Testis (tissue), 3 donors: ENCODE measurements around the gene DLG2. TPM values are rescaled to one million over a fixed set of nuclear protein-coding genes. Genes with fewer than 3 reads are reported as not detected.

Experiments
- DNase-seq: peaks from one replicate; pipeline ENCODE4 v3.0.0-alpha.2; 2019
- H3K27ac ChIP-seq, 2 donors: fragments of 200-600 bp; sonication (generic); one replicate each; pipeline ENCODE4 v1.5.1; 2019
- H3K27me3 ChIP-seq: fragments of 200-600 bp; sonication (generic); one replicate; pipeline ENCODE4 v1.5.1; 2019
- H3K36me3 ChIP-seq: fragments of 200-600 bp; sonication (generic); one replicate; pipeline ENCODE4 v1.5.1; 2017; ENCODE audit warnings: low read depth; ENCODE audit errors: missing control alignments
- H3K4me1 ChIP-seq: fragments of 200-600 bp; sonication (generic); one replicate; pipeline ENCODE4 v1.5.1; 2019
- H3K4me3 ChIP-seq, 2 donors: fragments of 200-600 bp; sonication (generic); one replicate each; pipeline ENCODE4 v1.5.1; 2017 to 2019
- H3K9me3 ChIP-seq: fragments of 200-600 bp; sonication (generic); one replicate; pipeline ENCODE4 v1.5.1; 2017
- POLR2A ChIP-seq: fragments of 450-650 bp; IDR thresholded peaks from one replicate; pipeline ENCODE4 v1.6.1; 2017; ENCODE audit warnings: antibody characterized with exemption, mild to moderate bottlenecking, moderate library complexity
- WGBS, 2 donors: methylation state at CpG; one replicate each; pipeline ENCODE4 v1.1.5; 2018; 5-methylcytosine and 5-hydroxymethylcytosine counted together
- intact Hi-C: fragments of 100-400 bp; cut with DNase I; formaldehyde crosslinking; loops from one replicate; pipeline ENCODE4 v1.15.1; 2023; ENCODE audit warnings: low total_unique reads
- polyA plus RNA-seq: library from polyadenylated mRNA; stranded (reverse); fragments of 350-450 nt; fragmentation: Illumina TruSeq; extraction: RNeasy Lipid Tissue Mini Kit (QIAGEN cat#74804); gene quantifications from one replicate; pipeline ENCODE4 v1.2.3, GENCODE V29; 2014; ENCODE audit warnings: low read depth, low replicate concordance; ENCODE audit not compliant: insufficient read depth
- total RNA-seq, 2 donors: library from RNA; depleted of rRNA; stranded (reverse); fragments of >200 nt; gene quantifications; one replicate each; pipeline ENCODE4 v1.2.3, GENCODE V29; 2016
- TF ChIP-seq, protein P1 (sequence below), 3 experiments: fragments of 450-650 bp in 2 of 3; fragments of 200-600 bp in 1 of 3; sonication (generic) in 1 of 3; IDR thresholded peaks; one replicate each; pipeline ENCODE4 v1.5.1; 2016 to 2019; ENCODE audit warnings: antibody characterized with exemption in 3 of 3, mild to moderate bottlenecking in 2 of 3, moderate library complexity in 1 of 3

Gene DLG2
- total and polyA plus RNA-seq, 3 donors from 2014 or later: 13.8 to 23.0 (median 14.1) TPM

DNA sequence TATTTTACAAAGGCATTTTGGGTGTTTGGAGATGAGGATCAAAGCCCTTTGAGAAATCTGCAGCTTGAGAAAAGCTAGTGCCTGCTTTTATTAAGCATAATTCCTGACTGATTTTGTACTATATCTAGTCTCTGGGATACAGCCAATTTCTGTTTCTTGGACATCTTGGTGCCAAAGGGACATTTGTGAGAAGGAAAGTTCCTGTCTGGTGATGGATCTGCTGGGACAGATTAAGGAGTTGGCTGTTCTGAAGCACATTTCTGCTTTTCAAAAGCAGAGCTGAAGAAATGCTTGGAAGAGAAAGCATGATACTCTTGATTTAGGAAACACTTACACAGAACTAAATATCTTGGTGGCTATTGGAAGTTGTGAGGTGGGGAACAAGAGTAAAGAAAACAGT lies 2086.4 kb downstream of the DLG2 start:
- Histone ChIP-seq H3K27ac (no peak overlapping the region), H3K4me1 (no peaks in the 10 kb centered on the region), H3K9me3 (no peaks in the 10 kb centered on the region), H3K4me3 (no peak overlapping the region), H3K27me3 (no peaks in the 10 kb centered on the region), H3K36me3 (no peaks in the 10 kb centered on the region)
- TF ChIP-seq, protein P1, sequence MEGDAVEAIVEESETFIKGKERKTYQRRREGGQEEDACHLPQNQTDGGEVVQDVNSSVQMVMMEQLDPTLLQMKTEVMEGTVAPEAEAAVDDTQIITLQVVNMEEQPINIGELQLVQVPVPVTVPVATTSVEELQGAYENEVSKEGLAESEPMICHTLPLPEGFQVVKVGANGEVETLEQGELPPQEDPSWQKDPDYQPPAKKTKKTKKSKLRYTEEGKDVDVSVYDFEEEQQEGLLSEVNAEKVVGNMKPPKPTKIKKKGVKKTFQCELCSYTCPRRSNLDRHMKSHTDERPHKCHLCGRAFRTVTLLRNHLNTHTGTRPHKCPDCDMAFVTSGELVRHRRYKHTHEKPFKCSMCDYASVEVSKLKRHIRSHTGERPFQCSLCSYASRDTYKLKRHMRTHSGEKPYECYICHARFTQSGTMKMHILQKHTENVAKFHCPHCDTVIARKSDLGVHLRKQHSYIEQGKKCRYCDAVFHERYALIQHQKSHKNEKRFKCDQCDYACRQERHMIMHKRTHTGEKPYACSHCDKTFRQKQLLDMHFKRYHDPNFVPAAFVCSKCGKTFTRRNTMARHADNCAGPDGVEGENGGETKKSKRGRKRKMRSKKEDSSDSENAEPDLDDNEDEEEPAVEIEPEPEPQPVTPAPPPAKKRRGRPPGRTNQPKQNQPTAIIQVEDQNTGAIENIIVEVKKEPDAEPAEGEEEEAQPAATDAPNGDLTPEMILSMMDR (IDR thresholded peaks at IDR 0.05): no peak
- TF ChIP-seq POLR2A: no peak
- intact Hi-C loops: no loop called here
- no peak for DNase-seq

DNA sequence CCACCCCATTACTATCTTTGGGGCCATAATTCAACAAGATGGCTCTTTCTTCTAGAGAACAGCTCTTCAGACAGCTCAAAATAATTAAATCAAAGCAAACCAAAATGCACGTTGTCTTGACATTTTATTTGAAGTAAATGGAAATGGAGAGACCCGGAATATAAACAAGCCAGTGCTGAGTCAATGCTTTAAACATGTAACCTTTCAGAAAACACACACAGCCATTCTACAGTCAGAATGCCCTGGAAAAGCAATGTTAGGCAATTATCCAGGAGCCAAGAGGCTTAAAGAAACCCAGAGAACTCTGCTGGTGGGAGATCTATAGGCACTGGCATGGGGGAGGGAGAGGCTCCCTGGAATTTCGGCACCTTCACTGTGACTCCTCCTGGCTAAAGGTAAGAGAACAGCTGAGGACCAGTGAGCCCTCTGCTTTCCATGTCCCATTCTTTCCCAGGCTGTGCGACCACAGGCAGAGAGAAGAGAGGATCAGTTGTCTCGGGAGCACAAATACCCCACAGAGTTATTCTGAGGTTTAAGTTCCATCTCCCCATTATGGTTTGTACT lies 2086.9 kb downstream of the DLG2 start:
- no peaks in the 10 kb centered on the region for H3K27me3 ChIP-seq
- WGBS, 2 donors: 76 to 79% methylated on average over 5 of the region's 5 CpGs
- H3K4me3 ChIP-seq: no peak overlapping the region
- no peaks in the 10 kb centered on the region for H3K36me3 ChIP-seq
- H3K4me1 ChIP-seq: no peaks in the 10 kb centered on the region
- no peak for TF ChIP-seq POLR2A
- TF ChIP-seq, protein P1 (IDR thresholded peaks at IDR 0.05): no peak
- H3K27ac ChIP-seq: no peak overlapping the region
- intact Hi-C loops: no loop called here
- H3K9me3 ChIP-seq: no peaks in the 10 kb centered on the region
- DNase-seq: no peak

DNA sequence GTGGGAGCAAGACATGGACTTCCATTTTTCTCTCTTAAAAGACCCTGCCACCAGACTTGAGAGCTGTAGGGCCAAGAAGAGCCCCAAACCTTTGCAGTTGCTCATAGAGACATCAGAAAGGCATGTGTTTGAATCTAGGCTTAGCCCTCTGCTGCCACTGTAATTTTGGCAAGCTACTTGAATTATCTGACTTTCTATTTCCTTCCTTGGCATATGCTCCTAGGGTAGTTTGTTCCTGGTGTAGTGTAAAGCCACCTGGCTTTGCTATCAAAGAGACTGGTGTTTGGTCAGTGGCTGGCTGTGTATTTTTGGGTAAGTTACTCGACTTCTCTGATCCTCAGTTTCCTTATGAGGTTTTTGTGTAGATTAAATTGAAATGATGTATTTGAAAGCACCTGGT lies 2088.9 kb downstream of the DLG2 start:
- H3K4me3 ChIP-seq: no peak overlapping the region
- H3K27me3 ChIP-seq: no peaks in the 10 kb centered on the region
- H3K36me3 ChIP-seq: no peaks in the 10 kb centered on the region
- 86 to 96% methylated on average over 1 of the region's 1 CpG for WGBS, 2 donors
- intact Hi-C loops: no loop called here
- no peak overlapping the region for H3K27ac ChIP-seq
- DNase-seq: no peak
- H3K4me1 ChIP-seq: no peaks in the 10 kb centered on the region
- TF ChIP-seq, protein P1 (IDR thresholded peaks at IDR 0.05): no peak
- no peaks in the 10 kb centered on the region for H3K9me3 ChIP-seq

DNA sequence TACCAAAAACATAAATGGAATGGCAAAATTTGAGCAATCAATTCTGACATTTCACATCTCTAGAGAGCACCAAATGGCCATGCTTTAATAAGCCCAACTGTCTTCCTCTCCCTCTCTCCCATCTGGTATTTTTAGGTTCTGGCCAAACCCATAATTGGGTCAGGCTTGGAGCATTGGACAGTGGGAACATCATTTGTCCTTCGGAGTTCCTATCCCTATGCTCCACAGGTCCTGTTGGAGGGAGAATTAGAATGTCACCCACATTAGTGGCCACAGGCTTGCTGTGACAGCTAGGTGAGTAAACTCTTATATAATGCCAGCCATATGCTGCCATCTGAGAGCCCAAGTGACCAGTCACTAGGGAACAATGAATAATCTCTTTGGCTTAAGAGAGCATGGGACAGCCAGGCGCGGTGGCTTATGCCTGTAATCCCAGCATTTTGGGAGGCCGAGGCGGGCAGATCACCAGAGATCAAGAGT lies 2090.0 kb downstream of the DLG2 start:
- WGBS, 2 donors: 50 to 89% methylated on average over 1 to 5 of the region's 5 CpGs
- H3K4me3 ChIP-seq: no peak overlapping the region
- no peaks in the 10 kb centered on the region for H3K27me3 ChIP-seq
- H3K36me3 ChIP-seq: no peaks in the 10 kb centered on the region
- no peak for DNase-seq
- H3K27ac ChIP-seq: no peak overlapping the region
- no peaks in the 10 kb centered on the region for H3K9me3 ChIP-seq
- intact Hi-C loops: no loop called here
- no peaks in the 10 kb centered on the region for H3K4me1 ChIP-seq
- TF ChIP-seq, protein P1 (IDR thresholded peaks at IDR 0.05): no peak
- no peak for TF ChIP-seq POLR2A

DNA sequence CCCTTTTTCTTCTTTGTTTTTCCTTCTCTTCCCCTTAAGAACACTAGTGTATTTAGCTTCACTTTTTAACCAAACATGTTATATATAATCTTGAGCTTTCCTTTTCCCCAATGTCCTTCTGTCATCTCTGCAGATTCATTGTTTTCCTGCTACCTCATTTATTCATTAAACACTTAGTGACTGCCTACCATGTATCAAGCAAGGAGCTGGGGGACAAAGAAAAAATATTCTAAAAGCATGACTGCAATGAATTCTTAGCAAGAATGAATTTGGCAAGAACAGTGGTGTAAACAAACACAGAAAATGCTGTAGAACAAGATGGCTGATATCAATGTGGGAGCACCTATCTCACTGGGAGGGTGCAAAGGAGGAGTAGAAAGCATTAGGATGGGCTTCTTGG lies 2094.0 kb downstream of the DLG2 start:
- no peak for TF ChIP-seq POLR2A
- TF ChIP-seq, protein P1 (IDR thresholded peaks at IDR 0.05): no peak
- Histone ChIP-seq H3K27ac (no peak overlapping the region), H3K4me1 (no peaks in the 10 kb centered on the region), H3K4me3 (no peak overlapping the region), H3K36me3 (no peaks in the 10 kb centered on the region), H3K27me3 (no peaks in the 10 kb centered on the region), H3K9me3 (no peaks in the 10 kb centered on the region)
- intact Hi-C loops: no loop called here
- DNase-seq: no peak
